PC-9 (cell line): ENCODE results near the gene ABCA2. TPM values are rescaled to one million over a fixed set of nuclear protein-coding genes. Genes with fewer than 3 reads are reported as not detected.

ENCODE experiments used
- BruUV-seq: library from RNA; stranded (reverse); fragments of 400-500 nt; replicated peaks from 2 replicates; lab custom pipeline; 2021; lab: Mats Ljungman, UMichigan
- CTCF ChIA-PET: fragments of 300-600 bp; sonication (Branson Sonifier 250); formaldehyde crosslinking; loops from one replicate; lab custom pipeline; 2022; ENCODE audit warnings: antibody characterized with exemption; lab: Charles Lee
- POLR2A ChIA-PET: fragments of 300-600 bp; sonication (Branson Sonifier 250); formaldehyde crosslinking; loops from one replicate; lab custom pipeline; 2022; ENCODE audit warnings: antibody characterized with exemption; ENCODE audit not compliant: unreplicated experiment; lab: Charles Lee
- DNase-seq, 2 experiments: peaks; one replicate each; pipeline versions ENCODE4 v3.0.0 to v3.0.0-alpha.2; 2015 to 2022; ENCODE audit warnings: mixed read lengths in 1 of 2
- H2AFZ ChIP-seq: fragments of 200-600 bp; sonication (generic); 2 replicates; pipeline ENCODE4 v1.8.1; 2017; ENCODE audit warnings: antibody characterized with exemption
- H3F3A ChIP-seq: fragments of 200-600 bp; sonication (generic); 2 replicates; pipeline ENCODE4 v1.8.1; 2017; ENCODE audit warnings: antibody characterized with exemption, mild to moderate bottlenecking, low read depth; ENCODE audit not compliant: insufficient read depth
- H3K27ac ChIP-seq: fragments of 200-600 bp; sonication (generic); 2 replicates; pipeline ENCODE4 v1.6.1; 2016; ENCODE audit warnings: mixed run types
- H3K27me3 ChIP-seq: fragments of 200-600 bp; sonication (generic); 2 replicates; pipeline ENCODE4 v1.6.1; 2016; ENCODE audit warnings: low read depth, mixed run types; ENCODE audit not compliant: insufficient read depth
- H3K36me3 ChIP-seq: fragments of 200-600 bp; sonication (generic); 2 replicates; pipeline ENCODE4 v1.6.1; 2016; ENCODE audit warnings: low read depth, mixed run types
- H3K4me1 ChIP-seq: fragments of 200-600 bp; sonication (generic); replicated peaks from 2 replicates; pipeline ENCODE4 v1.6.1; 2016; ENCODE audit warnings: mixed run types; ENCODE audit not compliant: insufficient read depth
- H3K4me2 ChIP-seq: fragments of 200-600 bp; sonication (generic); 2 replicates; pipeline ENCODE4 v1.6.1; 2017; ENCODE audit warnings: mixed run types
- H3K4me3 ChIP-seq: fragments of 200-600 bp; sonication (generic); 2 replicates; pipeline ENCODE4 v1.6.1; 2016; ENCODE audit warnings: mixed run types
- H3K79me2 ChIP-seq: fragments of 200-600 bp; sonication (generic); 2 replicates; pipeline ENCODE4 v1.6.1; 2017; ENCODE audit warnings: low read depth, mixed run types
- H3K9me2 ChIP-seq: fragments of 200-600 bp; sonication (generic); 2 replicates; pipeline ENCODE4 v1.8.1; 2017; ENCODE audit warnings: mild to moderate bottlenecking; ENCODE audit not compliant: insufficient read depth
- H3K9me3 ChIP-seq: fragments of 200-600 bp; sonication (generic); 2 replicates; pipeline ENCODE4 v1.8.1; 2016; ENCODE audit warnings: low read depth; ENCODE audit not compliant: insufficient read depth
- H4K20me1 ChIP-seq: fragments of 200-600 bp; sonication (generic); 2 replicates; pipeline ENCODE4 v1.8.1; 2017; ENCODE audit not compliant: insufficient read depth
- EZH2 ChIP-seq: fragments of 200-600 bp; sonication (generic); IDR thresholded peaks from 2 replicates; pipeline ENCODE4 v1.8.0; 2017; ENCODE audit warnings: antibody characterized with exemption, low read depth
- intact Hi-C: fragments of 100-400 bp; cut with micrococcal nuclease; formaldehyde crosslinking; loops from one replicate; pipeline ENCODE4 v1.10.0; 2022; ENCODE audit not compliant: unreplicated experiment
- total RNA-seq: library from RNA; stranded (reverse); gene quantifications from 2 replicates; pipeline ENCODE4 v1.2.3, GENCODE V29; 2021
- TF ChIP-seq, protein P1 (sequence below): fragments of 200-600 bp; sonication (generic); conservative IDR thresholded peaks from 2 replicates; pipeline ENCODE4 v1.6.1; 2017; ENCODE audit warnings: mixed run types, antibody characterized with exemption, mild to moderate bottlenecking, moderate library complexity

Gene ABCA2
- total RNA-seq, 1 experiment from 2014 or later: 79.2 TPM

- TF ChIP-seq, protein P1, sequence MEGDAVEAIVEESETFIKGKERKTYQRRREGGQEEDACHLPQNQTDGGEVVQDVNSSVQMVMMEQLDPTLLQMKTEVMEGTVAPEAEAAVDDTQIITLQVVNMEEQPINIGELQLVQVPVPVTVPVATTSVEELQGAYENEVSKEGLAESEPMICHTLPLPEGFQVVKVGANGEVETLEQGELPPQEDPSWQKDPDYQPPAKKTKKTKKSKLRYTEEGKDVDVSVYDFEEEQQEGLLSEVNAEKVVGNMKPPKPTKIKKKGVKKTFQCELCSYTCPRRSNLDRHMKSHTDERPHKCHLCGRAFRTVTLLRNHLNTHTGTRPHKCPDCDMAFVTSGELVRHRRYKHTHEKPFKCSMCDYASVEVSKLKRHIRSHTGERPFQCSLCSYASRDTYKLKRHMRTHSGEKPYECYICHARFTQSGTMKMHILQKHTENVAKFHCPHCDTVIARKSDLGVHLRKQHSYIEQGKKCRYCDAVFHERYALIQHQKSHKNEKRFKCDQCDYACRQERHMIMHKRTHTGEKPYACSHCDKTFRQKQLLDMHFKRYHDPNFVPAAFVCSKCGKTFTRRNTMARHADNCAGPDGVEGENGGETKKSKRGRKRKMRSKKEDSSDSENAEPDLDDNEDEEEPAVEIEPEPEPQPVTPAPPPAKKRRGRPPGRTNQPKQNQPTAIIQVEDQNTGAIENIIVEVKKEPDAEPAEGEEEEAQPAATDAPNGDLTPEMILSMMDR: no peak
- no peak overlapping the region for H3K4me2 ChIP-seq
- H2AFZ ChIP-seq: no peak overlapping the region
- H3K79me2 ChIP-seq: no peaks in the 10 kb centered on the region
- no peaks in the 10 kb centered on the region for H3K9me3 ChIP-seq
- intact Hi-C loops: no loop called here
- H3K9me2 ChIP-seq: no peaks in the 10 kb centered on the region
- BruUV-seq: no TSS peak
- H3K4me3 ChIP-seq: no peak overlapping the region
- DNase-seq: no peak
- H4K20me1 ChIP-seq: no peaks in the 10 kb centered on the region
- ChIA-PET POLR2A (interaction anchor here (0.6 kb wide), 2 partner anchors 23 to 96 kb away, joined by 3 to 17 read pairs; no protein-coding TSS in a partner anchor), CTCF (no interaction called here)
- no peak overlapping the region for H3K27ac ChIP-seq
- peaks cover 10% of the 10 kb centered on the region for H3K4me1 ChIP-seq
- no peaks in the 10 kb centered on the region for H3F3A ChIP-seq
- no peaks in the 10 kb centered on the region for H3K36me3 ChIP-seq
- no peaks in the 10 kb centered on the region for H3K27me3 ChIP-seq
These were observed 59.5 kb downstream of the ABCA2 start for GRCh38 chr9:136968333-136969127.

DNA sequence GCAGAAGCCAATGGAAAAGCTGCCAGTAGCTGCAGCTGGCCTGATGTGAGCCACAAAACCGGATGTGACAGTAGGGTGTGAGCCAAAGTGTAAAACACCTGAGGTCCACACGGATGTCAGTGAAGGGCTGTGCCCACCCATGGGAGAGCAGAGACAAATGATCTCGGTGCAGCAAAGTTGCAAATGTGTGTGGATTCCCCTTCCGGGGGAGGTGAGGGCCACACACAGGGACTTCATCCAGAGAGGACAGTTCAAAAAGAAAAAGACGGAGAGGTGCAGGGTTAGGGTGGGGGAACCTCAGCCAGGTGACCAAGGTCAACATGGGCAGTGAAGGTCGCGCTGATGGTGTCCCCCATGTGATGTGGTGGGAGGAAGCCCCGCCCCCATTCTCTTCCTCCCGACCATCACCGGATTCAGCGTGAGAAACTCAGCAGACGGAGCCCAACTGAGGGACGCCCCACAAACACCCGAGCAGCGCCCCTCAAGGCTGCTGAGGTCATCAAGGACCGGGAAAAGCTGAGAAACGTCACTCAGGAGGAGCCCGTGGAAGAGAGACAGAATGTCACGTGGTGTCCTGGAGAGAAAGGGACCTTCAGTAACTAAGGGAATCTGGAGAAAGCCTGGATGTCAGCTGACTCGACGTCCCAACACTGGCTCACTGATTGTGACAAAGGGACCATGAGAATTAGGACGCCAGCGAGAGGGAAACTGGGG is 62.1 kb downstream of the ABCA2 start:
- TF ChIP-seq EZH2: no peak
- TF ChIP-seq, protein P1: no peak
- no peak for DNase-seq
- Histone ChIP-seq H3K27ac (no peak overlapping the region), H4K20me1 (no peaks in the 10 kb centered on the region), H3F3A (peaks cover 8% of the 10 kb centered on the region; the same call in 1 of the 2 replicates), H3K9me3 (no peaks in the 10 kb centered on the region), H3K9me2 (no peaks in the 10 kb centered on the region), H3K4me3 (no peak overlapping the region), H2AFZ (no peak overlapping the region), H3K4me2 (no peak overlapping the region), H3K36me3 (no peaks in the 10 kb centered on the region), H3K4me1 (peaks cover 10% of the 10 kb centered on the region), H3K79me2 (no peaks in the 10 kb centered on the region), H3K27me3 (no peaks in the 10 kb centered on the region)
- ChIA-PET POLR2A (no interaction called here), CTCF (no interaction called here)
- no TSS peak for BruUV-seq
- intact Hi-C loops: no loop called here

GRCh38 chr9:136964833-136965422 is 63.1 kb downstream of the ABCA2 start:
- Histone ChIP-seq H3K4me1 (peaks cover 10% of the 10 kb centered on the region), H3K4me3 (no peak overlapping the region; the same call in 1 of the 2 replicates), H3F3A (peaks cover 8% of the 10 kb centered on the region; the same call in 1 of the 2 replicates), H2AFZ (no peak overlapping the region), H3K4me2 (peak overlapping the region; percentile 65), H3K9me3 (no peaks in the 10 kb centered on the region), H3K79me2 (no peaks in the 10 kb centered on the region), H3K9me2 (no peaks in the 10 kb centered on the region), H3K27ac (no peak overlapping the region), H4K20me1 (no peaks in the 10 kb centered on the region), H3K36me3 (no peaks in the 10 kb centered on the region), H3K27me3 (no peaks in the 10 kb centered on the region)
- ChIA-PET POLR2A (interaction anchor here (1.0 kb wide), 1 partner anchor 11 kb away, joined by 3 read pairs; no protein-coding TSS in a partner anchor), CTCF (no interaction called here)
- TF ChIP-seq EZH2: no peak
- TF ChIP-seq, protein P1: no peak
- no TSS peak for BruUV-seq
- intact Hi-C loops: no loop called here
- no peak for DNase-seq
